Prostate gland (tissue), 2 donors: Measurements from ENCODE around the gene PNRC1. TPM values are rescaled to one million over a fixed set of nuclear protein-coding genes. Genes with fewer than 3 reads are reported as not detected.

Experiments
- DNase-seq: peaks from one replicate; pipeline ENCODE4 v3.0.0-alpha.2; 2019; ENCODE audit warnings: low spot score
- H3K27ac ChIP-seq, 2 donors: fragments of 200-600 bp; sonication (generic); 2 replicates each; pipeline ENCODE4 v1.5.1; 2017 to 2019
- H3K27me3 ChIP-seq: fragments of 200-600 bp; sonication (generic); replicated peaks from 2 replicates; pipeline ENCODE4 v1.5.1; 2019; ENCODE audit not compliant: insufficient read depth
- H3K36me3 ChIP-seq, 2 donors: fragments of 200-600 bp; sonication (generic); 1 replicate in 1 of 2; 2 replicates in 1 of 2; pipeline versions ENCODE4 v1.5.1 to v1.8.1; 2017 to 2019
- H3K4me1 ChIP-seq: fragments of 200-600 bp; sonication (generic); replicated peaks from 2 replicates; pipeline ENCODE4 v1.5.1; 2019
- H3K4me3 ChIP-seq, 2 donors: fragments of 200-600 bp; sonication (generic); 2 replicates each; pipeline ENCODE4 v1.5.1; 2017 to 2019
- H3K9me3 ChIP-seq: fragments of 200-600 bp; sonication (generic); 2 replicates; pipeline ENCODE4 v1.5.1; 2017
- POLR2A ChIP-seq: fragments of 450-650 bp; IDR thresholded peaks from one replicate; pipeline ENCODE4 v1.6.1; 2016; ENCODE audit warnings: antibody characterized with exemption, mild to moderate bottlenecking
- POLR2AphosphoS5 ChIP-seq: sonication (generic); formaldehyde crosslinking; IDR thresholded peaks from one replicate; pipeline ENCODE4 v1.6.1; 2017; ENCODE audit warnings: antibody characterized with exemption
- WGBS: methylation state at CpG from one replicate; pipeline ENCODE4 v1.1.5; 2018; 5-methylcytosine and 5-hydroxymethylcytosine counted together
- intact Hi-C: fragments of 100-400 bp; cut with DNase I; formaldehyde crosslinking; loops from one replicate; pipeline ENCODE4 v1.14.2; 2022
- total RNA-seq, 2 donors: library from RNA; depleted of rRNA; stranded (reverse); fragments of >200 nt; gene quantifications; one replicate each; pipeline ENCODE4 v1.1.0, GENCODE V29; 2016
- TF ChIP-seq, protein P1 (sequence below), 4 experiments: fragments of 200-600 bp in 2 of 4; fragments of 450-650 bp in 2 of 4; sonication (generic) in 2 of 4; IDR thresholded peaks; 1 replicate in 3 of 4; 2 replicates in 1 of 4; pipeline ENCODE4 v1.5.1; 2016 to 2019; ENCODE audit warnings: antibody characterized with exemption in 4 of 4, mild to moderate bottlenecking in 2 of 4, moderate library complexity in 2 of 4

The PNRC1 gene
- total RNA-seq, 2 donors from 2014 or later, result 216 to 273 TPM

DNA sequence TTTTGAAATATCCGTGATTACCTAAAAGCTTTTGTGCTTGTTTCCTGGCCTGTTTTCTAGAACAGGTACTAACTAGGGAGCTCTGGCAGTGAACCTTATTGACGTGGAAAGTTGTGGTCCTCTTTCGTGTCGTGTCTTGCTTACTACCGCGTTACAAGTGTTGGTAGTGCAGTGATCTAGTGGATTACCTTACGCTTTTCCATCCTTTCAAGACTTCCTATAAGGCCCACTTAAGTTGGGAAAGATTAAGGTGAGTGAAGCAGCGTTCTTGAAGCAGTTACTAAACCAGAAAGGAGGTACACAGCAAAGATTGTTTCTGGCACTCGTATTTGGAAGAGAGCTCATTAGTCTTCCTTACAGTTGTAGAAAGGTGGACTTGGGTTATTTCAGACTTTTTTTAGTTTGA lies 1.9 kb downstream of the PNRC1 start:
- WGBS, result 0% methylated on average over 9 of the region's 9 CpGs
- peaks cover 0 to 4% of the 10 kb centered on the region in 2 donors for H3K36me3 ChIP-seq
- H3K4me1 ChIP-seq, result no peaks in the 10 kb centered on the region
- TF ChIP-seq POLR2AphosphoS5 (no peak), POLR2A (peak; percentile 15)
- TF ChIP-seq, protein P1, sequence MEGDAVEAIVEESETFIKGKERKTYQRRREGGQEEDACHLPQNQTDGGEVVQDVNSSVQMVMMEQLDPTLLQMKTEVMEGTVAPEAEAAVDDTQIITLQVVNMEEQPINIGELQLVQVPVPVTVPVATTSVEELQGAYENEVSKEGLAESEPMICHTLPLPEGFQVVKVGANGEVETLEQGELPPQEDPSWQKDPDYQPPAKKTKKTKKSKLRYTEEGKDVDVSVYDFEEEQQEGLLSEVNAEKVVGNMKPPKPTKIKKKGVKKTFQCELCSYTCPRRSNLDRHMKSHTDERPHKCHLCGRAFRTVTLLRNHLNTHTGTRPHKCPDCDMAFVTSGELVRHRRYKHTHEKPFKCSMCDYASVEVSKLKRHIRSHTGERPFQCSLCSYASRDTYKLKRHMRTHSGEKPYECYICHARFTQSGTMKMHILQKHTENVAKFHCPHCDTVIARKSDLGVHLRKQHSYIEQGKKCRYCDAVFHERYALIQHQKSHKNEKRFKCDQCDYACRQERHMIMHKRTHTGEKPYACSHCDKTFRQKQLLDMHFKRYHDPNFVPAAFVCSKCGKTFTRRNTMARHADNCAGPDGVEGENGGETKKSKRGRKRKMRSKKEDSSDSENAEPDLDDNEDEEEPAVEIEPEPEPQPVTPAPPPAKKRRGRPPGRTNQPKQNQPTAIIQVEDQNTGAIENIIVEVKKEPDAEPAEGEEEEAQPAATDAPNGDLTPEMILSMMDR (IDR thresholded peaks at IDR 0.05), result no peak
- peak; percentile 15 for DNase-seq
- no peaks in the 10 kb centered on the region for H3K27me3 ChIP-seq
- H3K4me3 ChIP-seq, result peak overlapping the region; percentile 100
- no peaks in the 10 kb centered on the region for H3K9me3 ChIP-seq
- intact Hi-C loops, result loop anchor here (5.0 kb wide), 6 partner anchors 35 to 270 kb away; partner anchors contain the start of genes PM20D2, SRSF12 and UBE2J1
- peak overlapping the region; percentile 100 for H3K27ac ChIP-seq

DNA sequence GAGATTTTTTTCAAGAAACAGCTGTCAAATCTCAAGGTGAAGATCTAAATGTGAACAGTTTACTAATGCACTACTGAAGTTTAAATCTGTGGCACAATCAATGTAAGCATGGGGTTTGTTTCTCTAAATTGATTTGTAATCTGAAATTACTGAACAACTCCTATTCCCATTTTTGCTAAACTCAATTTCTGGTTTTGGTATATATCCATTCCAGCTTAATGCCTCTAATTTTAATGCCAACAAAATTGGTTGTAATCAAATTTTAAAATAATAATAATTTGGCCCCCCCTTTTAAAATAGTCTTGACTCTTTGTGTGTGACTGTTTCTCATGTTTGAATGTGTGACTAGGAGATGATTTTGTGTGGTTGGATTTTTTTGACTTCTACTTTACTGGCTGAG lies 4.0 kb downstream of the PNRC1 start:
- Histone ChIP-seq H3K4me1 (no peaks in the 10 kb centered on the region), H3K36me3 (peaks cover 0 to 4% of the 10 kb centered on the region in 2 donors), H3K27ac (no peak overlapping the region), H3K4me3 (no peak overlapping the region), H3K9me3 (no peaks in the 10 kb centered on the region), H3K27me3 (no peaks in the 10 kb centered on the region)
- DNase-seq, result no peak
- TF ChIP-seq POLR2A, result no peak
- TF ChIP-seq, protein P1 (IDR thresholded peaks at IDR 0.05), result no peak
- no peak for TF ChIP-seq POLR2AphosphoS5
- intact Hi-C loops, result loop anchor here (5.0 kb wide), 6 partner anchors 33 to 268 kb away; partner anchors contain the start of genes PM20D2, SRSF12 and UBE2J1

DNA sequence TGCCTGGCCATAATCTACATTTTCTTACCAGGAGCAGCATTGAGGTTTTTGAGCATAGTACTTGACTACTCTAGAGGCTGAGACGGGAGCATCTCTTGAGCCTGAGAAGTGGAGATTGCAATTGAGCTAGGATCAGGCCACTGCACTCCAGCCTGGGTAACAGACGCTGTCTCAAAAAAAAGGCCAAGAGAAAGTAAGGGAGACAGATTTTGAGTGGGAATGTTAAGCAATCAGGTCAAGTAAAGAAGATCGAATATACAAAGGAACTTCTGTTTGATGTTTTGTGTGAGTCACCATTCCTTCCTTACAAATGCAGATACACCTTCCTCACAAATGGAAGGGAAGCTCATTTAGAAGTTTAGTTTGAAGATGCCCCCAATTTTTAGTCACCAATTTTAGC lies 4.4 kb downstream of the PNRC1 start:
- Histone ChIP-seq H3K4me3 (no peak overlapping the region), H3K4me1 (no peaks in the 10 kb centered on the region), H3K9me3 (no peaks in the 10 kb centered on the region), H3K36me3 (peaks cover 0 to 4% of the 10 kb centered on the region in 2 donors), H3K27me3 (no peaks in the 10 kb centered on the region), H3K27ac (no peak overlapping the region)
- TF ChIP-seq, protein P1 (IDR thresholded peaks at IDR 0.05), result no peak
- no peak for TF ChIP-seq POLR2AphosphoS5
- TF ChIP-seq POLR2A, result no peak
- no peak for DNase-seq
- intact Hi-C loops, result loop anchor here (5.0 kb wide), 6 partner anchors 32 to 267 kb away; partner anchors contain the start of genes PM20D2, SRSF12 and UBE2J1
- 48% methylated on average over 3 of the region's 3 CpGs for WGBS

DNA sequence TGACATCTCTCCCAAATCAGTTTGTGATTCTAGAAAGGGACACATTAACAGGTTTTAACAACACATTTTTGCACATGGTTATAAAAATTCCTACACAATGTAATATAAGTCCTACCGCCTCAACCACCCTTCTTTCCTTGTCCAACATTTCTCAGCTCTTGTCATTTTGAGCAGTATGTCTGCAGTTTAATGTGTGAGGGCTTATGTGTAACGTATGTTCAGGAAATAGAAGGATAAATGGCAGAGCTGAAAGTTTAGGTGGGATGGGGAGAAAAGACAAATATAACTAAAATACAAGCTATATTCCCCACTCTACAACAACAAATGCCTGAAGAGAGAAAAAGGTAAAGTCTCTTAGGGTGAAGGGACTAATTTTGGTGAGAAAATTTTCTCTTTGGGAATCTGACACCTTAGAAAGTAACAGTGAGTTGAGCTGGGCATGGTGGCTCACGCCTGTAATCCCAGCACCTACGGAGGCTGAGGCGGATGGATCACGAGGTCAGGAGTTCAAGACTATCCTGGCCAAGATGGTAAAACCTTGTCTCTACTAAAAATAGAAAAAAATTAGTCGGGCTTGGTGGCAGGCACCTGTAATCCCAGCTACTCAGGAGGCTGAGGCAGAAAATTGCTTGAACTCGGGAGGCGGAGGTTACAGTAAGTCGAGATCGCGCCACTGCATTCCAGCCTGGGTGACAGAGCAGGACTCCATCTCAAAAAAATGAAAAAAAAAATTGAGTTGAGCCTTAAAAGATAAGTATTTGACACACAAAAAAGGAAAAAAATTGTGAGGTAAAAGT lies 5.1 kb downstream of the PNRC1 start:
- H3K36me3 ChIP-seq, result peaks cover 0 to 4% of the 10 kb centered on the region in 2 donors
- TF ChIP-seq POLR2A, result no peak
- TF ChIP-seq POLR2AphosphoS5, result no peak
- TF ChIP-seq, protein P1 (IDR thresholded peaks at IDR 0.05), result no peak
- DNase-seq, result no peak
- H3K27ac ChIP-seq, result no peak overlapping the region
- H3K4me3 ChIP-seq, result no peak overlapping the region
- no peaks in the 10 kb centered on the region for H3K4me1 ChIP-seq
- no peaks in the 10 kb centered on the region for H3K9me3 ChIP-seq
- intact Hi-C loops, result no loop called here
- 87% methylated on average over 12 of the region's 12 CpGs for WGBS
- no peaks in the 10 kb centered on the region for H3K27me3 ChIP-seq

DNA sequence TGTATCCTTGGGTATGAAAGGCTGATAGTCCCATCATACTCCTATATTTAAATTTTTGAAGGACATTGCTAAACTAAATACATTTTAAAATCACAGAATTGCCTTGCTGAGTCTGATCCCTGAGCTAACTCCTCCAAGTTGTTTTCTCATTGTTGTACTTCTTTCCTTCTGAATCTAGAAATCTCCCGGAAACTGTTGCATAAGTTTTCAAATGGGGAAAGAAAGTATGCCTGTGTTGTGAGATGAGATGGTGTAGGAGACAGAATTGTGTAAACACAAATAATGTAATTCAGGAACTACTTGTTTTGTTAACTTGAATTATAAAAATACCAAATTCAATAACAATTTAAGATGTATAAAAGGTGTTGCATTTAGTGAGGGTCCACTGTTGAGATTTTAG lies 7.3 kb downstream of the PNRC1 start:
- Histone ChIP-seq H3K4me3 (no peak overlapping the region), H3K27me3 (no peaks in the 10 kb centered on the region), H3K27ac (no peak overlapping the region), H3K4me1 (no peaks in the 10 kb centered on the region), H3K36me3 (peaks cover 0 to 4% of the 10 kb centered on the region in 2 donors), H3K9me3 (no peaks in the 10 kb centered on the region)
- intact Hi-C loops, result no loop called here
- WGBS, result 85% methylated on average over 1 of the region's 1 CpG
- TF ChIP-seq POLR2AphosphoS5, result no peak
- TF ChIP-seq, protein P1 (IDR thresholded peaks at IDR 0.05), result no peak
- TF ChIP-seq POLR2A, result no peak
- no peak for DNase-seq
